HEK293 (cell line): ENCODE results near the gene TMEM231.

ENCODE experiments used
- CTCF ChIA-PET: fragments of 350-600 bp; formaldehyde crosslinking; extraction: SDS; loops from one replicate; lab custom pipeline; 2021; ENCODE audit warnings: antibody characterized with exemption; lab: Yijun Ruan, JAX
- POLR2A ChIA-PET: fragments of 300-600 bp; formaldehyde crosslinking; extraction: SDS; loops from one replicate; lab custom pipeline; 2020; ENCODE audit warnings: antibody characterized with exemption, inconsistent platforms; lab: Yijun Ruan, JAX
- H3K27ac ChIP-seq: fragments of 200-500 bp; sonication (Bioruptor generic); 2 replicates; pipeline ENCODE4 v1.5.1; 2014; ENCODE audit warnings: low read depth, low read length, control low read depth, inconsistent platforms; ENCODE audit errors: extremely low read depth
- H3K36me3 ChIP-seq, 2 experiments: fragments of 200-500 bp in 1 of 2; sonication (Bioruptor generic) in 1 of 2; 1 replicate in 1 of 2; 2 replicates in 1 of 2; pipeline ENCODE4 v1.5.1; 2014 to 2017; ENCODE audit warnings: inconsistent platforms in 2 of 2, low read length in 2 of 2; ENCODE audit not compliant: control insufficient read depth in 2 of 2, insufficient read depth in 1 of 2
- H3K4me1 ChIP-seq: fragments of 200-500 bp; sonication (Bioruptor generic); 2 replicates; pipeline ENCODE4 v1.5.1; 2014; ENCODE audit warnings: mild to moderate bottlenecking, low read length, inconsistent platforms; ENCODE audit not compliant: control insufficient read depth, insufficient read depth
- H3K4me3 ChIP-seq: 2 replicates; pipeline ENCODE4 v1.5.1; 2011; ENCODE audit warnings: low read depth, mild to moderate bottlenecking, control low read depth, low read length, moderate library complexity
- H3K9me3 ChIP-seq: fragments of 200-500 bp; sonication (Bioruptor generic); 2 replicates; pipeline ENCODE4 v1.5.1; 2014; ENCODE audit warnings: low read depth, low read length, inconsistent platforms; ENCODE audit not compliant: control insufficient read depth, insufficient read depth
- OSR2 ChIP-seq: fragments of 450-650 bp; formaldehyde crosslinking; IDR thresholded peaks from 2 replicates; pipeline ENCODE4 v1.5.1; 2016; ENCODE audit warnings: missing biosample characterization, missing genetic modification characterization
- PRDM6 ChIP-seq: fragments of 450-650 bp; formaldehyde crosslinking; IDR thresholded peaks from 2 replicates; pipeline ENCODE4 v1.5.1; 2017; ENCODE audit warnings: missing biosample characterization, missing genetic modification characterization
- REPIN1 ChIP-seq: fragments of 450-650 bp; formaldehyde crosslinking; IDR thresholded peaks from 2 replicates; pipeline ENCODE4 v1.5.1; 2017; ENCODE audit warnings: missing biosample characterization, missing genetic modification characterization, low read depth
- SP7 ChIP-seq: fragments of 450-650 bp; formaldehyde crosslinking; IDR thresholded peaks from 2 replicates; pipeline ENCODE4 v1.5.1; 2016; ENCODE audit warnings: missing biosample characterization, missing genetic modification characterization
- YY2 ChIP-seq: fragments of 450-650 bp; formaldehyde crosslinking; IDR thresholded peaks from 2 replicates; pipeline ENCODE4 v1.5.1; 2016; ENCODE audit warnings: missing biosample characterization, missing genetic modification characterization
- ZBTB11 ChIP-seq: fragments of 450-650 bp; formaldehyde crosslinking; conservative IDR thresholded peaks from 2 replicates; pipeline ENCODE4 v1.5.1; 2016; ENCODE audit warnings: low read depth, missing biosample characterization, missing genetic modification characterization
- ZNF10 ChIP-seq: fragments of 450-650 bp; formaldehyde crosslinking; IDR thresholded peaks from 2 replicates; pipeline ENCODE4 v1.5.1; 2017; ENCODE audit warnings: missing biosample characterization, missing genetic modification characterization
- ZNF184 ChIP-seq: fragments of 450-650 bp; IDR thresholded peaks from 2 replicates; pipeline ENCODE4 v1.5.1; 2018; ENCODE audit warnings: missing biosample characterization, mild to moderate bottlenecking, missing genetic modification characterization
- ZNF19 ChIP-seq: fragments of 450-650 bp; formaldehyde crosslinking; IDR thresholded peaks from 2 replicates; pipeline ENCODE4; 2016; ENCODE audit warnings: missing biosample characterization, missing genetic modification characterization, low read depth
- ZNF202 ChIP-seq: fragments of 450-650 bp; formaldehyde crosslinking; IDR thresholded peaks from 2 replicates; pipeline ENCODE4 v1.5.1; 2016; ENCODE audit warnings: missing biosample characterization, missing genetic modification characterization, borderline replicate concordance
- ZNF280D ChIP-seq: fragments of 450-650 bp; formaldehyde crosslinking; IDR thresholded peaks from 2 replicates; pipeline ENCODE4 v1.5.1; 2016; ENCODE audit warnings: missing biosample characterization, missing genetic modification characterization
- ZNF404 ChIP-seq: fragments of 450-650 bp; formaldehyde crosslinking; IDR thresholded peaks from 2 replicates; pipeline ENCODE4 v1.5.1; 2017; ENCODE audit warnings: missing biosample characterization, missing genetic modification characterization
- ZNF426 ChIP-seq: fragments of 450-650 bp; formaldehyde crosslinking; IDR thresholded peaks from 2 replicates; pipeline ENCODE4 v1.5.1; 2017; ENCODE audit warnings: missing biosample characterization, missing genetic modification characterization, mild to moderate bottlenecking, inconsistent platforms, moderate library complexity
- ZNF501 ChIP-seq: fragments of 450-650 bp; formaldehyde crosslinking; IDR thresholded peaks from 2 replicates; pipeline ENCODE4 v1.5.1; 2016; ENCODE audit warnings: missing biosample characterization, missing genetic modification characterization
- ZNF510 ChIP-seq: fragments of 450-650 bp; formaldehyde crosslinking; IDR thresholded peaks from 2 replicates; pipeline ENCODE4 v1.5.1; 2018; ENCODE audit warnings: mild to moderate bottlenecking, missing genetic modification characterization, missing biosample characterization; ENCODE audit not compliant: insufficient replicate concordance
- ZNF555 ChIP-seq: fragments of 450-650 bp; formaldehyde crosslinking; conservative IDR thresholded peaks from 2 replicates; pipeline ENCODE4 v1.5.1; 2017; ENCODE audit warnings: missing biosample characterization, mild to moderate bottlenecking, missing genetic modification characterization, inconsistent platforms
- ZNF621 ChIP-seq: fragments of 450-650 bp; formaldehyde crosslinking; IDR thresholded peaks from 2 replicates; pipeline ENCODE4 v1.5.1; 2017; ENCODE audit warnings: missing biosample characterization, missing genetic modification characterization
- ZNF654 ChIP-seq: fragments of 450-650 bp; formaldehyde crosslinking; IDR thresholded peaks from 2 replicates; pipeline ENCODE4 v1.5.1; 2016; ENCODE audit warnings: low read depth, missing biosample characterization, missing genetic modification characterization
- ZNF664 ChIP-seq: fragments of 450-650 bp; formaldehyde crosslinking; IDR thresholded peaks from 2 replicates; pipeline ENCODE4 v1.5.1; 2016; ENCODE audit warnings: missing biosample characterization, missing genetic modification characterization
- ZNF785 ChIP-seq: fragments of 450-650 bp; formaldehyde crosslinking; IDR thresholded peaks from 2 replicates; pipeline ENCODE4 v1.5.1; 2016; ENCODE audit warnings: missing biosample characterization, missing genetic modification characterization

Gene TMEM231

GRCh38 chr16:75506574-75506973 lies 49.5 kb downstream of the TMEM231 start:
- peaks cover 3% of the 10 kb centered on the region; the same call in 1 of the 2 replicates for H3K4me1 ChIP-seq
- no peak for TF ChIP-seq ZNF555
- TF ChIP-seq YY2 (tag by site-specific recombination) = no peak
- no peak for TF ChIP-seq ZBTB11
- no peak for TF ChIP-seq ZNF785 (tag by site-specific recombination)
- no peak for TF ChIP-seq ZNF202 (tag by site-specific recombination)
- no peak for TF ChIP-seq ZNF654 (tag by site-specific recombination)
- TF ChIP-seq PRDM6 (tag by site-specific recombination) = no peak
- TF ChIP-seq ZNF621 (tag by site-specific recombination) = no peak
- no peak for TF ChIP-seq ZNF280D
- TF ChIP-seq ZNF19 (tag by site-specific recombination) = no peak
- TF ChIP-seq ZNF10 (tag by site-specific recombination) = no peak
- no peak for TF ChIP-seq ZNF501 (tag by site-specific recombination)
- TF ChIP-seq ZNF510 (tag by site-specific recombination) = no peak
- H3K36me3 ChIP-seq = no peaks in the 10 kb centered on the region
- no peak overlapping the region for H3K4me3 ChIP-seq
- ChIA-PET CTCF (interaction anchor here (0.7 to 1.1 kb wide), 4 partner anchors 10 to 41 kb away, joined by 3 to 4 read pairs (median 3); no protein-coding TSS in a partner anchor), POLR2A (no interaction called here)
- no peaks in the 10 kb centered on the region for H3K9me3 ChIP-seq
- no peak overlapping the region for H3K27ac ChIP-seq

- H3K9me3 ChIP-seq = no peaks in the 10 kb centered on the region
- TF ChIP-seq SP7 (tag by site-specific recombination) = no peak
- no peak for TF ChIP-seq ZNF426 (tag by site-specific recombination)
- TF ChIP-seq OSR2 = no peak
- TF ChIP-seq YY2 (tag by site-specific recombination) = no peak
- TF ChIP-seq REPIN1 (tag by site-specific recombination) = no peak
- TF ChIP-seq ZNF664 (tag by site-specific recombination) = no peak
- no peak for TF ChIP-seq ZNF404
- no peak for TF ChIP-seq ZNF184 (tag by site-specific recombination)
- H3K4me1 ChIP-seq = peaks cover 3% of the 10 kb centered on the region; the same call in 1 of the 2 replicates
- CTCF ChIA-PET = interaction anchor here (0.9 to 1.1 kb wide), 4 partner anchors 9 to 41 kb away, joined by 3 to 10 read pairs (median 4); no protein-coding TSS in a partner anchor
- no peaks in the 10 kb centered on the region for H3K36me3 ChIP-seq
- no peak overlapping the region for H3K4me3 ChIP-seq
- POLR2A ChIA-PET = interaction anchor here (0.8 kb wide), 1 partner anchor 9 kb away, joined by 3 read pairs; no protein-coding TSS in a partner anchor
- no peak overlapping the region for H3K27ac ChIP-seq
Measured at GRCh38 chr16:75506107-75506506, 49.9 kb downstream of the TMEM231 start.
